Measurements from ENCODE around the gene MAP3K14. TPM values are rescaled to one million over a fixed set of nuclear protein-coding genes. Genes with fewer than 3 reads are reported as not detected.

MAP3K14 gene
- total and polyA plus RNA-seq, 2 of the 4 experiments (the other 2 are of a cell fraction): 4.1 to 21.7 TPM

GRCh38 chr17:45332989-45333701 lies 16.3 kb upstream of the MAP3K14 start (continued):
- no peak for TF ChIP-seq MXI1 (IDR thresholded peaks at IDR 0.05; ENCODE audit: borderline replicate concordance, low read depth, low read length)

GRCh38 chr17:45332505-45332904 lies 15.7 kb upstream of the MAP3K14 start:
- no peak overlapping the region for H3K18ac ChIP-seq (ENCODE audit: low read depth, low read length)
- H3K9me1 ChIP-seq (ENCODE audit: insufficient read depth, low read length): 0 out of 2 replicates have a peak, but pooled peaks cover 5% of the 10 kb centered on the region
- no peak overlapping the region for H2BK120ac ChIP-seq (ENCODE audit: low read depth, low read length)
- no peaks in the 10 kb centered on the region for H3K36me3 ChIP-seq (ENCODE audit: control insufficient read depth, insufficient read depth, low read length)
- no peak overlapping the region for H3K14ac ChIP-seq (replicated peaks; ENCODE audit: low read depth, low read length)
- no peak overlapping the region for H4K8ac ChIP-seq (ENCODE audit: low read depth in 2 of 2, low read length in 2 of 2)
- DNase-seq: no peak
- ATAC-seq (ENCODE audit: low read depth): no peak
- H2BK15ac ChIP-seq (ENCODE audit: low read depth, low read length): no peak overlapping the region
- H3K27ac ChIP-seq (ENCODE audit: insufficient read depth, low read length): no peak overlapping the region
- POLR2A ChIA-PET (ENCODE audit: unreplicated experiment): interaction anchor here (0.7 kb wide), 1 partner anchor 30 kb away, joined by 3 read pairs; no protein-coding TSS in a partner anchor
- no peaks in the 10 kb centered on the region for H3K79me1 ChIP-seq (ENCODE audit: low read depth in 1 of 2, low read length in 2 of 2)
- no peaks in the 10 kb centered on the region for H4K20me1 ChIP-seq (ENCODE audit: insufficient read depth, low read length)
- H2BK5ac ChIP-seq (ENCODE audit: low read depth, low read length, poor library complexity, severe bottlenecking): no peak overlapping the region
- H3K4ac ChIP-seq (ENCODE audit: low read depth, low read length): no peak overlapping the region
- H2AFZ ChIP-seq (replicated peaks; ENCODE audit: low read length, poor library complexity): no peak overlapping the region
- no peak overlapping the region for H2BK20ac ChIP-seq (ENCODE audit: low read depth, low read length)
- no TSS peak for BruUV-seq (replicated peaks)
- H2AK5ac ChIP-seq (ENCODE audit: low read depth, low read length): no peak overlapping the region
- peaks cover 10% of the 10 kb centered on the region for H3K4me1 ChIP-seq (ENCODE audit: control insufficient read depth, insufficient read depth, low read length)
- in situ Hi-C loops (cut with MboI; ENCODE audit: low sequenced_read_pairs): no loop called here
- no peak overlapping the region for H4K5ac ChIP-seq (ENCODE audit: low read depth, low read length)
- CTCF ChIA-PET: no interaction called here
- H3K4me2 ChIP-seq (ENCODE audit: low read depth, low read length): no peak overlapping the region
- H3K27me3 ChIP-seq (ENCODE audit: control insufficient read depth, insufficient read depth, low read length): no peaks in the 10 kb centered on the region
- no peak overlapping the region for H3K4me3 ChIP-seq (ENCODE audit: insufficient read depth, low read depth, low read length)
- H2AK9ac ChIP-seq (replicated peaks; ENCODE audit: low read depth, low read length, poor library complexity): no peak overlapping the region
- WGBS, 2 experiments (ENCODE audit: extremely low coverage in 2 of 2, insufficient read length in 1 of 2): 100% methylated on average over 2 of the region's 5 CpGs; no CpG with 5 or more reads in 1 of the 2 experiments
- dilution Hi-C loops (cut with HindIII; ENCODE audit: low sequenced_read_pairs, unreplicated experiment): no loop called here
- H3K56ac ChIP-seq (ENCODE audit: extremely low read depth, insufficient read depth, low read length): no peak overlapping the region
- intact Hi-C loops (cut with micrococcal nuclease): no loop called here
- TF ChIP-seq NFE2L2 (IDR thresholded peaks at IDR 0.05; ENCODE audit: low read depth, low read length) (no peak), ELK1 (IDR thresholded peaks at IDR 0.05; ENCODE audit: borderline replicate concordance, low read depth, low read length) (no peak), MAFK (IDR thresholded peaks at IDR 0.05; ENCODE audit: low read depth, low read length) (no peak), RCOR1 (IDR thresholded peaks at IDR 0.05; ENCODE audit: insufficient replicate concordance, low read length) (no peak), RAD21 (IDR thresholded peaks at IDR 0.05; ENCODE audit: low read length) (no peak)
- H3K9me3 ChIP-seq (ENCODE audit: control insufficient read depth, insufficient read depth, low read length): no peaks in the 10 kb centered on the region
- H3K9ac ChIP-seq (ENCODE audit: low read depth, low read length): no peak overlapping the region
- H3K23ac ChIP-seq (ENCODE audit: low read depth, low read length): no peak overlapping the region
- no peak overlapping the region for H4K91ac ChIP-seq (ENCODE audit: insufficient read depth, low read depth, low read length)
